Measurements from ENCODE around the gene FGF11. TPM values are rescaled to one million over a fixed set of nuclear protein-coding genes. Genes with fewer than 3 reads are reported as not detected.

Gene FGF11
- total RNA-seq, 4 donors from 2014 or later: 1.6 to 2.4 (median 1.9) TPM; not detected in 1

GRCh38 chr17:7440113-7440833 is 961 bp downstream of the FGF11 start:
- H3K27me3 ChIP-seq: peaks cover 50% of the 10 kb centered on the region
- in situ Hi-C loops (cut with MboI; ENCODE audit: low pct_ligation_motif_present in 1 of 4, low pct_unique_long_range_greater_than_20kb in 1 of 4, low sequenced_read_pairs in 3 of 4) (no loop called here), intact Hi-C loops (cut with DNase I; ENCODE audit: low total_unique reads) (no loop called here)
- 0 to 3% methylated on average over 1 to 43 of the region's 46 CpGs for WGBS, 2 donors (ENCODE audit: low coverage in 1 of 2)
- H3K4me3 ChIP-seq: peak overlapping the region in 3 of 4 donors; percentile 11 to 44 (median 28)
- DNase-seq: peak; percentile 67
- peaks cover 26 to 56% (median 45%) of the 10 kb centered on the region in 4 donors for H3K4me1 ChIP-seq
- H3K27ac ChIP-seq: no peak overlapping the region
- TF ChIP-seq EP300 (IDR thresholded peaks at IDR 0.05; ENCODE audit: low read depth): no peak
- no peak for TF ChIP-seq POLR2A (IDR thresholded peaks at IDR 0.05)
- TF ChIP-seq POLR2AphosphoS5 (IDR thresholded peaks at IDR 0.05): no peak
- TF ChIP-seq CTCF (IDR thresholded peaks at IDR 0.05): no peak
- no peaks in the 10 kb centered on the region for H3K9me3 ChIP-seq
- no peaks in the 10 kb centered on the region for H3K36me3 ChIP-seq

DNA sequence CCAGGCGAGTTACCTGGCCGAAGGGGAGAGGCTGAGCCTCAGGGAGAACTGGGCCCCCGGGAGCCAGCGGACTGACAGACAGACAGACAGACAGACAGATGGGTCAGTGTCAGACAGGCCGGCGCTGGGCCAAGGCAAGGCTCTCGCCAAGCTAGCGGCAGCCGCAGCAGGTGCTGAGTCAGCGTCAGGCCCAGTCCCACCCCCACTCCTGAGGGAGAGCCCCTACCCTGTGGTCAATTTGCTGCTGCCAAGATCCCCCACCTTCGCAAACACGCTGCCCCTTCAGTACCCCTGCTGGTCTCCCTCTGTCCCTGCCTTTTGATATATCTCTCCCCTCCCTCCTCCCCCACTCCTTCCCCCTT is 1.5 kb downstream of the FGF11 start:
- TF ChIP-seq CTCF (IDR thresholded peaks at IDR 0.05) (no peak), POLR2A (IDR thresholded peaks at IDR 0.05) (no peak), POLR2AphosphoS5 (IDR thresholded peaks at IDR 0.05) (no peak), EP300 (IDR thresholded peaks at IDR 0.05; ENCODE audit: low read depth) (no peak)
- Histone ChIP-seq H3K4me1 (peaks cover 26 to 56% (median 43%) of the 10 kb centered on the region in 4 donors), H3K9me3 (no peaks in the 10 kb centered on the region), H3K27me3 (peaks cover 56% of the 10 kb centered on the region), H3K4me3 (no peak overlapping the region), H3K27ac (no peak overlapping the region), H3K36me3 (no peaks in the 10 kb centered on the region)
- intact Hi-C loops (cut with DNase I; ENCODE audit: low total_unique reads) (no loop called here), in situ Hi-C loops (cut with MboI; ENCODE audit: low pct_ligation_motif_present in 1 of 4, low pct_unique_long_range_greater_than_20kb in 1 of 4, low sequenced_read_pairs in 3 of 4) (no loop called here)
- peak; percentile 28 for DNase-seq
- 12% methylated on average over 12 of the region's 12 CpGs; no CpG with 5 or more reads in 1 of the 2 donors for WGBS, 2 donors (ENCODE audit: low coverage in 1 of 2)

- in situ Hi-C loops (cut with MboI; ENCODE audit: low pct_ligation_motif_present in 1 of 4, low pct_unique_long_range_greater_than_20kb in 1 of 4, low sequenced_read_pairs in 3 of 4) (no loop called here), intact Hi-C loops (cut with DNase I; ENCODE audit: low total_unique reads) (no loop called here)
- peaks cover 23 to 56% (median 39%) of the 10 kb centered on the region in 4 donors for H3K4me1 ChIP-seq
- DNase-seq: no peak
- no peak overlapping the region for H3K27ac ChIP-seq
- H3K4me3 ChIP-seq: no peak overlapping the region
- 71% methylated on average over 7 of the region's 7 CpGs; no CpG with 5 or more reads in 1 of the 2 donors for WGBS, 2 donors (ENCODE audit: low coverage in 1 of 2)
- no peaks in the 10 kb centered on the region for H3K9me3 ChIP-seq
- no peaks in the 10 kb centered on the region for H3K36me3 ChIP-seq
- peaks cover 59% of the 10 kb centered on the region for H3K27me3 ChIP-seq
- TF ChIP-seq POLR2A (IDR thresholded peaks at IDR 0.05): no peak
- no peak for TF ChIP-seq POLR2AphosphoS5 (IDR thresholded peaks at IDR 0.05)
- TF ChIP-seq CTCF (IDR thresholded peaks at IDR 0.05): no peak
- no peak for TF ChIP-seq EP300 (IDR thresholded peaks at IDR 0.05; ENCODE audit: low read depth)
Observed at GRCh38 chr17:7441266-7441665, 2.0 kb downstream of the FGF11 start.

DNA sequence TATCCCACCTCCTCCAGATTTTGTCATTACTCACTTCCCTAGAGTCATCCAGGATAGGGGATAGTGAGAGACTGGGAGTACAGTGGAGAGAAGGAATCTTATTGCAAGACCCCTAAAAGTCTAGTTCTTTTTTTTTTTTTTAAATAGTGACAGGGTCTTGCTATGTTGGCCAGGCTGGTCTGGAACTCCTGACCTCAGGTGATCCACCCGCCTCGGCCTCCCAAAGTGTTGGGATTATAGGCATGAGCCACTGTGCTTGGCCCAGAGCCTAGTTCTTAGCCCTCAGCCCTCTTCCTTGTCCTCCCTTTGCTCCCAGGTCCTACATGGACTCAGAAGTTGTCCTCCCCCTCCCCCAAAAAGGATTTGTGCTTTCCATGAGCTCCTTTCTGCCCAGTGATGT is 2.8 kb downstream of the FGF11 start:
- 73% methylated on average over 2 of the region's 2 CpGs; no CpG with 5 or more reads in 1 of the 2 donors for WGBS, 2 donors (ENCODE audit: low coverage in 1 of 2)
- intact Hi-C loops (cut with DNase I; ENCODE audit: low total_unique reads) (no loop called here), in situ Hi-C loops (cut with MboI; ENCODE audit: low pct_ligation_motif_present in 1 of 4, low pct_unique_long_range_greater_than_20kb in 1 of 4, low sequenced_read_pairs in 3 of 4) (no loop called here)
- Histone ChIP-seq H3K36me3 (no peaks in the 10 kb centered on the region), H3K9me3 (no peaks in the 10 kb centered on the region), H3K4me1 (peaks cover 17 to 52% (median 34%) of the 10 kb centered on the region in 4 donors), H3K27ac (no peak overlapping the region), H3K4me3 (no peak overlapping the region), H3K27me3 (peaks cover 68% of the 10 kb centered on the region)
- no peak for TF ChIP-seq EP300 (IDR thresholded peaks at IDR 0.05; ENCODE audit: low read depth)
- no peak for DNase-seq
